TTC549 (cell line): ENCODE measurements around the gene PPIP5K2.
"Not testable (repeated sequence)": the region's sequence is repeated elsewhere in the genome, so short reads cannot be mapped to it uniquely, and the experiment has no call there.

Source experiments
- FAIRE-seq: peaks from 2 replicates; lab custom pipeline; 2012; peaks lifted over from hg19 to GRCh38; lab: Jason Lieb, UNC

Gene PPIP5K2

GRCh38 chr5:103208460-103208859 lies 88.4 kb downstream of the PPIP5K2 start:
- FAIRE-seq = no peak

- FAIRE-seq = no peak
These were observed 89.0 kb downstream of the PPIP5K2 start for GRCh38 chr5:103209065-103209464.

- FAIRE-seq = no peak
These were observed 90.9 kb downstream of the PPIP5K2 start for GRCh38 chr5:103210952-103211351.

- FAIRE-seq = no peak
These were observed 91.8 kb downstream of the PPIP5K2 start for GRCh38 chr5:103211576-103212561.

GRCh38 chr5:103216137-103216536 lies 96.0 kb downstream of the PPIP5K2 start:
- FAIRE-seq = no peak

GRCh38 chr5:103216697-103217096 lies 96.6 kb downstream of the PPIP5K2 start:
- no peak for FAIRE-seq

GRCh38 chr5:103217101-103217500 lies 97.0 kb downstream of the PPIP5K2 start:
- FAIRE-seq = no peak

- no peak for FAIRE-seq
These were observed 98.1 kb downstream of the PPIP5K2 start for GRCh38 chr5:103218164-103218563.

GRCh38 chr5:103219074-103219473 lies 99.0 kb downstream of the PPIP5K2 start:
- FAIRE-seq = not testable (repeated sequence)

- FAIRE-seq = no peak
These were observed 103.2 kb downstream of the PPIP5K2 start for GRCh38 chr5:103223031-103223955.

GRCh38 chr5:103224118-103224893 lies 104.2 kb downstream of the PPIP5K2 start:
- no peak for FAIRE-seq

GRCh38 chr5:103224894-103225246 lies 104.8 kb downstream of the PPIP5K2 start:
- no peak for FAIRE-seq

- FAIRE-seq = no peak
These were observed 108.0 kb downstream of the PPIP5K2 start for GRCh38 chr5:103228061-103228460.

- FAIRE-seq = no peak
These were observed 108.5 kb downstream of the PPIP5K2 start for GRCh38 chr5:103228588-103228987.

- peak; percentile 29 for FAIRE-seq
These were observed 112.4 kb downstream of the PPIP5K2 start for GRCh38 chr5:103232393-103232999.

- FAIRE-seq = no peak
These were observed 114.3 kb downstream of the PPIP5K2 start for GRCh38 chr5:103234239-103234975.

GRCh38 chr5:103235891-103236290 lies 115.8 kb downstream of the PPIP5K2 start:
- no peak for FAIRE-seq

- FAIRE-seq = no peak
These were observed 117.7 kb downstream of the PPIP5K2 start for GRCh38 chr5:103237778-103238177.

GRCh38 chr5:103243665-103244064 lies 123.6 kb downstream of the PPIP5K2 start:
- FAIRE-seq = no peak

GRCh38 chr5:103244398-103244797 lies 124.3 kb downstream of the PPIP5K2 start:
- FAIRE-seq = no peak

GRCh38 chr5:103245761-103246160 lies 125.7 kb downstream of the PPIP5K2 start:
- FAIRE-seq = no peak
